ENCODE results near the gene CNIH1.
"Not testable (repeated sequence)": the region's sequence is repeated elsewhere in the genome, so short reads cannot be mapped to it uniquely, and the experiment has no call there.

GRCh38 chr14:54437954-54438353 is 3.2 kb downstream of the CNIH1 start:
- TF ChIP-seq, protein P1, sequence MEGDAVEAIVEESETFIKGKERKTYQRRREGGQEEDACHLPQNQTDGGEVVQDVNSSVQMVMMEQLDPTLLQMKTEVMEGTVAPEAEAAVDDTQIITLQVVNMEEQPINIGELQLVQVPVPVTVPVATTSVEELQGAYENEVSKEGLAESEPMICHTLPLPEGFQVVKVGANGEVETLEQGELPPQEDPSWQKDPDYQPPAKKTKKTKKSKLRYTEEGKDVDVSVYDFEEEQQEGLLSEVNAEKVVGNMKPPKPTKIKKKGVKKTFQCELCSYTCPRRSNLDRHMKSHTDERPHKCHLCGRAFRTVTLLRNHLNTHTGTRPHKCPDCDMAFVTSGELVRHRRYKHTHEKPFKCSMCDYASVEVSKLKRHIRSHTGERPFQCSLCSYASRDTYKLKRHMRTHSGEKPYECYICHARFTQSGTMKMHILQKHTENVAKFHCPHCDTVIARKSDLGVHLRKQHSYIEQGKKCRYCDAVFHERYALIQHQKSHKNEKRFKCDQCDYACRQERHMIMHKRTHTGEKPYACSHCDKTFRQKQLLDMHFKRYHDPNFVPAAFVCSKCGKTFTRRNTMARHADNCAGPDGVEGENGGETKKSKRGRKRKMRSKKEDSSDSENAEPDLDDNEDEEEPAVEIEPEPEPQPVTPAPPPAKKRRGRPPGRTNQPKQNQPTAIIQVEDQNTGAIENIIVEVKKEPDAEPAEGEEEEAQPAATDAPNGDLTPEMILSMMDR (IDR thresholded peaks at IDR 0.05): not testable (repeated sequence)
- not testable (repeated sequence) for TF ChIP-seq POLR2A (IDR thresholded peaks at IDR 0.05)
